Urothelium cell line (cell line): ENCODE data around the gene VIM.
A peak's percentile ranks its signal among the peaks of the same experiment; 100 is the strongest.

Source experiments
- DNase-seq: peaks from one replicate; pipeline ENCODE4 v3.0.0; 2011; ENCODE audit warnings: low spot score, mixed read lengths
- FAIRE-seq: peaks from 2 replicates; lab custom pipeline; 2011; peaks lifted over from hg19 to GRCh38; lab: Jason Lieb, UNC

The VIM gene

DNA sequence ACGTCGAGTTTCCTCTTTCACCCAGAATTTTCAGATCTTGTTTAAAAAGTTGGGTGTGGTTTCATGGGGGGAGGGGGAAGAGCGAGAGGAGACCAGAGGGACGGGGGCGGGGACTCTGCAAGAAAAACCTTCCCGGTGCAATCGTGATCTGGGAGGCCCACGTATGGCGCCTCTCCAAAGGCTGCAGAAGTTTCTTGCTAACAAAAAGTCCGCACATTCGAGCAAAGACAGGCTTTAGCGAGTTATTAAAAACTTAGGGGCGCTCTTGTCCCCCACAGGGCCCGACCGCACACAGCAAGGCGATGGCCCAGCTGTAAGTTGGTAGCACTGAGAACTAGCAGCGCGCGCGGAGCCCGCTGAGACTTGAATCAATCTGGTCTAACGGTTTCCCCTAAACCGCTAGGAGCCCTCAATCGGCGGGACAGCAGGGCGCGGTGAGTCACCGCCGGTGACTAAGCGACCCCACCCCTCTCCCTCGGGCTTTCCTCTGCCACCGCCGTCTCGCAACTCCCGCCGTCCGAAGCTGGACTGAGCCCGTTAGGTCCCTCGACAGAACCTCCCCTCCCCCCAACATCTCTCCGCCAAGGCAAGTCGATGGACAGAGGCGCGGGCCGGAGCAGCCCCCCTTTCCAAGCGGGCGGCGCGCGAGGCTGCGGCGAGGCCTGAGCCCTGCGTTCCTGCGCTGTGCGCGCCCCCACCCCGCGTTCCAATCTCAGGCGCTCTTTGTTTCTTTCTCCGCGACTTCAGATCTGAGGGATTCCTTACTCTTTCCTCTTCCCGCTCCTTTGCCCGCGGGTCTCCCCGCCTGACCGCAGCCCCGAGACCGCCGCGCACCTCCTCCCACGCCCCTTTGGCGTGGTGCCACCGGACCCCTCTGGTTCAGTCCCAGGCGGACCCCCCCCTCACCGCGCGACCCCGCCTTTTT, at the start of gene VIM:
Gene VIM, plus strand, starts transcription at position 151 of the 925 bp plus-strand sequence. CDS start 1,182 bp downstream, outside the sequence.
- DNase-seq: peak; percentile 93
- FAIRE-seq: peak; percentile 62

DNA sequence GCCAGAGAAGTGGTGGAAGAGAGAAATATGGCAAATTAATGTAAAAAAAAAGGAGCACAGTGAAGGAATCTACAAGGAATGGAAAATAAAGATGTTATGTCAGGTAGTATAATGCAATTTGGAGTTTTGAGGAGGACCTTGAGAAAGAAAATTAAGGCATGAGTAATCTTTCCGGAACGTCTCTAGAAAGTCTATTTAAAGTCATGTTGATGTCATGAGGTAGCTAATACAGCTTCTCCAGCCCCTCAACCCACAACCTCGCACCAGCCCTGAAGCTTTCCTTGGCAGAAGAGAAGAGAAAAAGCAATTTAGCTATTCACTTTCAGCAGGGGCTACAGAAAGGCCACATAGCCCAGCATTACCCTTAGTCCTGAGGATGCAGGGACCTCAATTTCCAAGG, 49.0 kb upstream of the VIM start:
- FAIRE-seq: no peak

DNA sequence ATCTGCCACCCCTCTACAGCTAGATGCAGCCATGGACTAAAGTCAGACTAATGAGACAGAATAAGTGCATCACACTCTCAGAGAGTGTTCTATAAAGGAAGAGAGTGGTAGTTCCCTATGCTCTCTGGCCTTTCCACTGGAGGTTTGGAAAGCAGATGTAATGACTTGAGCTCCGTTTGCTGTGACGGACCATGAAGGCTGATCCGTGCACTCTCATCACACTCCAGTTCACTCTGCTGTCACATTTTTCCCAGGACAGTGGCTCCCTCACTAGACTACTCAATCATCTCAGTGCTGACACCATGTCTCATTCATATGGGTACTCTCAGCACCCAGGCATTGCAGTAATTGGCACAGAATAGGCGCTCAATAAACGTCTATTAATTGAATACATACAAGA, 46.9 kb upstream of the VIM start:
- no peak for FAIRE-seq
- DNase-seq: no peak

More for the DNA sequence above, 49.0 kb upstream of the VIM start:
- DNase-seq: no peak

DNA sequence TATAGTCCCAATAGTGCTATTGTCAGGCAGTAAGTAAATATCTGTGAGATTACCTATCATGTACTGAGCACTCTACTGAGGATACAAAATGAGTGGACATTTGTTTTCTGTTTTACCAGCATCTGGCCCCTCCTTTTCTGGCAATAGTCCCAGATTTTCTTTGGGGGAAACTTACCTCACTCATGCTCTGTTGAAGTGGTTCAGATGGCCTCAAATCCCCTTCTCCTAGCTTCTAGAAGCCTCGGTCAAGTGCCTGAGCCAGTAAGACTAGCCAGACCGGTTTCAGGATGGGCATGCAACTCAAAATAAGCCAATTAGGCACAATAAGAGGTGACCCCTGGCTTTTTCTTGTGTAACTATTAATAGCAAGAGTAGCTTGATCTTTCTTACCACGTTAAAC, 46.3 kb upstream of the VIM start:
- no peak for FAIRE-seq
- DNase-seq: no peak

DNA sequence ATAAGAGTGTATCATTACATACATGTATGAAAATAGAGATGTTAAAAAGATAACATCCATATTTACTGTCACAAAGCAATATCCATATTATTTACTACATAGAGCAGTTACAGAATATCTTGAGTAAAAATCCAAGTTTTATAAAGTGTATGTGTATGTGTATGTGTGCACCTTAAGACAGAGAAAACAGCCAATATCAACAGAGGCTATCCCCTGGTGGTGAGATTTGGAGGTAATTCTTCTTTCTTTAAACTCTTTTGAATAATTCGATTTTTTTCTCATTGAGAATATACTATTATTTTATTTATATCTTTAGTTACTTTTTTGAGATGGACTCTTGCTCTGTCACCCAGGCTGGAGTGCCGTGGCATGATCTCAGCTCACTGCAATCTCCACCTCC, 44.9 kb upstream of the VIM start:
- FAIRE-seq: no peak

DNA sequence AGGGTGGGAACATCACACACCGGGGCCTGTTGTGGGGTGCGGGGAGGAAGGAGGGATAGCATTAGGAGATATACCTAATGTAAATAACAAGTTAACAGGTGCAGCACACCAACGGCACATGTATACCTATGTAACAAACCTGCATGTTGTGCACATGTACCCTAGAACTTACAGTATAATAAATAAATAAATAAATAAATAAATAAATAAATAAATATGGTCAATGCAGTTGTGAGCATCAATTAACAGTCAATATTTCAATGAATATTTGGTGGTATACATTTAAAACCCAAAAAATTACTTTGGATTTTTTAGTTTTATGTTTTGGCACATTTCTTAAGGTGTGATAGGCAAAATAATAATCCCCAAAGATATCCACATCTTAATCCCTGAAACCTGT, 42.2 kb upstream of the VIM start:
- FAIRE-seq (no peak), DNase-seq (no peak)

More for the DNA sequence above, 44.9 kb upstream of the VIM start:
- no peak for DNase-seq

DNA sequence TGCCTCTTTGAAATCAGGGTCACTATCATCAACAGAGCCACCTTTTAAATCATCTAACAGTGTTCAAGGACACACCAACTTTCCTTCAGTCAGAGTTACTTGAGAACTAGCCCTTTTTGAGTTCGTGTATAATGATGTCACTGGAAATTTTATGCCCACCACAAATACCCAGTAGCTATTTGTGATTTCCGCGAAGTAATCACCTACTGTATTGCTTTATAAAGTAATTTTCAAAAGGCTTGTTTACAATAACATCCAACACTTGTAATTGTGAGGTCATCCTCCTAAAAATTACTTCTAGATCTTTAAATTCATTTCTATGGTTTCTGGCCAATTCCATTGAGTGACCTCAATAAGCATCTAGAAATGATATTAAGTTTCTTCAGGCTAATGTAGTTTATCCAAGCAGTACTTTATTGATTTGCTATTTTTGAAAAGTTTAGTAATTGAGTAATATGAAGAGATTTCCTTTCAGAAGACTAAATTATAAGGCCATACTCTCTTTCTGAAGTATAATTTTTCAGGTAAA, 39.3 kb upstream of the VIM start:
- DNase-seq (no peak), FAIRE-seq (no peak)

DNA sequence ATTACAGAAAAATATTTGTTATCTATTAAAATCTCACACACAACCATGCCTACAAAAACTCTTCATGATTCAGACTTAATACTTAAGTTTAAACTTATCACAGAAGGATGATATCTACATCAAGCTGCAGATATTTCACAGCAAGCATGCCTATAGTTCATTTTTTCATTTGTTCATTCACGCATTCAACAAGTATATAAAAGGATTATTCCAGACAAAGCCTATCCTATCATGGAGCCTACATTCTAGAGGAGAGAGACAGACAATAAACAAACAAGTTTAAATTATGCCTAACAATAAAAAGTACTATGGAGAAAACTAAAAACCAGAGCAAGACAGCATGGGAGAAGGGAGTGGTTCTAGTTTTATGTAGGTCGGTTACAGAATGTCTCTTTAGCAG, 37.4 kb upstream of the VIM start:
- FAIRE-seq: no peak
- no peak for DNase-seq

DNA sequence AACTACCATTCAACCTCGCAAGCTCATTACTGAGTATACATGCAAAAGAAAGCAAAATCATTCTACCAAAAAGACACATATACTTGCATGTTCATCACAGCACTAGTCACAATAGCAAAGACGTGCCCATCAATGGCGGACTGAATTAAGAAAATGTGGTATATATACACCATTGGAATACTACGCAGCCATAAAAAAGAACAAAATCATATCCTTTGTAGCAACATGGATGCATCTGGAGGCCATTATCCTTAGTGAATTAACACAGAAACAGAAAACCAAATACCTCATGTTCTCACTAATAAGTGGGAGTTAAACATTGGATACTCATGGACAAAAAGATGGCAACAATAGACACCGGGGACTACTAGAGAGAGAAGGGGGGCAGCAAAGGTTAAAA, 33.0 kb upstream of the VIM start:
- FAIRE-seq: no peak
- DNase-seq: no peak

DNA sequence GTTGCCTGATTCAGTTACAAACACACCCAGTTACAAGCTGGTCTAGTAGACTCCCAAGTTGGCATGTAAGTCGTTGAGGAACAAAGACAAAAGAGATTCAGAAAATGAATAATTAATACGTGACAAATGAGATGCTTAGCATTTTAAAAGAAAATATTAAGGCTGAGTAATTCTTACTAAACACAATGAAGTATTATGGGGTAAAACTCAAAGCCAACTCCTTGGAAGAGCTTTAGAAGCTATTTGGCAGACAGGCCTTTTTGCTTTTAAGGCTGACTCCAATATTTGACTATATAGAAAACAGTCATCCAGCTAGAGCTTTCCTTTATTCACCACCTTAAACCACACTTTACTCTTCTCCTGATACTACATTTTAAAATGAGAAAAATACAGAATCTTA, 32.0 kb upstream of the VIM start:
- DNase-seq (no peak), FAIRE-seq (no peak)

DNA sequence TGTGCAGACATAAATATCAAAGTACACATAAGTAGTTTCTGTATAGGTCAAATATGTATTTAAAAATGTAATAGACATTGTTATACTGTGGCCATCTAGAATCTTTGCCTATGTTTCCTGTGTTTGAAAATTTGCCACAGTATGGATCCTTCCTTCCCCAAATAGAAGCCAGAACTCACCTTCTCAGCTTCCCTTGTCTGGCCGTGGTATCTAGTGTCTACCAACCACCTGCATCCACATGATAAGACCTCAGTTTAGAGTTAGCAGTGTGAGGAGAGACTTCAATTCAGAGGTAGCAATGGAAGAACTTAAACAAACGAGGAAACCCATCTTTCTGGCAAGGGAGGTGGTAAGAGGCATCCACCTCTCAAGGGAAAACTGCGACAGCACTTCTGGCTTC, 31.5 kb upstream of the VIM start:
- DNase-seq (no peak), FAIRE-seq (no peak)

DNA sequence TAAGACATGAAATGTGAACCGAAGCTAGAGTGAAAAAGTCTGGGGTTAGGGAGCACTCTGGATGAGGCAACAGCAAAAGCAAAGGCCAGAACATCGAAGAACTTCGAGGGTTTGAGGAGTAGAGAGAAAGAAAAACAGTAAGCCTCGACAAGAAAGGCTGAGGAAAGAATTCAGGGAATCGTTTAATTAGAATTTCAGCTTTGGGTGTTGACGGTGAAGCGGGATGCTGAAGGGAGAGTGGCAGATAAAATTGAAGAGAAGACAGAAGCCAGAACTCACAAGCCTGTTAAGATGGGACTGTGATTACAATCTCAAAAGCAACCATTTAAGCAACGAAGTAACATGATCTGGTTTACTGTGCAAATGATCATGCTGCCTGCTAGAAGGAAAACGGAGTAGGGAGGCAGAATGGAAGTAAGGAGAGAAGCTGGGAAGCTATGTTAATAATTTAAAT, 28.7 kb upstream of the VIM start:
- DNase-seq (no peak), FAIRE-seq (no peak)

DNA sequence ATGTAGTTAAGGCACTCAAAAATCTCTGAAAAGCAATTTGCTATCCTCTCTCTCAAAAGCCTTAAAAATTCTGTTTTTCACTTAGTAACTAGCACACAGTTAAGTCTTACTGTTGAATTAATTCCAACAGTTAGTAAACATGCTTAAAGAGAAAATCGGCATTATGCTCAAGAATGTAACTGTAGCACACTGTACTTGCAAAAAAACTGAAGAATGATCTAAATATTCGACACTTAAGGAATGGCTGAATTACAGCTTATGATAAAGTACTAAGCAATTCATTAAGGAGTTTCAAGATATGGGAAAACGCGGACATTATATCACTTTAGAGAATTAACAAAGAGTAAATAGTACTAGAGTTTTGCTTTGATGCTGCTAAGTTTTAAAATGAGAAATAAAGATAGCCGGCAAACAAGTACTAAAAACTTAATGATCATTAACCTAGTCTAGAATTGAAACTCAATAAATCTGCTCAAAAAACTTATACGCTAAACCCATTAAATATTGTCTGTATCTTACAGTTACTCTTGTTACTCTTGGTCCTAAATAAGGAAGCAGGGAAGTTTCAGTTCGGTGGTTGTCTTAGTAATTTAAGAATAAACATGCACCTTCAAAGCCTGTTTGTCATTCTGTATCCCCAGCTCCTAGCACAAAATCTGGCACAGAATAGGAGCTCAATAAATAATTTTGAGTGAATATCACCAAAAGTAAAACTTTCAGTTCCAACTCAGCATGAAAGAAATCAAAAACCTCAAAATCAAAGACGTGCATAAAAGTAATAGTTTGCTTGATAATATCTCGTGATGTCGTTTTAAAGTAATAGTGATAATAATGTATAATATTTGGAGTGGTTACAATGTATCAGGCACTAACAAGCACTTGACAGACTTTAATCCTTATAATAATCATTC, 27.8 kb upstream of the VIM start:
- DNase-seq: no peak
- no peak for FAIRE-seq

DNA sequence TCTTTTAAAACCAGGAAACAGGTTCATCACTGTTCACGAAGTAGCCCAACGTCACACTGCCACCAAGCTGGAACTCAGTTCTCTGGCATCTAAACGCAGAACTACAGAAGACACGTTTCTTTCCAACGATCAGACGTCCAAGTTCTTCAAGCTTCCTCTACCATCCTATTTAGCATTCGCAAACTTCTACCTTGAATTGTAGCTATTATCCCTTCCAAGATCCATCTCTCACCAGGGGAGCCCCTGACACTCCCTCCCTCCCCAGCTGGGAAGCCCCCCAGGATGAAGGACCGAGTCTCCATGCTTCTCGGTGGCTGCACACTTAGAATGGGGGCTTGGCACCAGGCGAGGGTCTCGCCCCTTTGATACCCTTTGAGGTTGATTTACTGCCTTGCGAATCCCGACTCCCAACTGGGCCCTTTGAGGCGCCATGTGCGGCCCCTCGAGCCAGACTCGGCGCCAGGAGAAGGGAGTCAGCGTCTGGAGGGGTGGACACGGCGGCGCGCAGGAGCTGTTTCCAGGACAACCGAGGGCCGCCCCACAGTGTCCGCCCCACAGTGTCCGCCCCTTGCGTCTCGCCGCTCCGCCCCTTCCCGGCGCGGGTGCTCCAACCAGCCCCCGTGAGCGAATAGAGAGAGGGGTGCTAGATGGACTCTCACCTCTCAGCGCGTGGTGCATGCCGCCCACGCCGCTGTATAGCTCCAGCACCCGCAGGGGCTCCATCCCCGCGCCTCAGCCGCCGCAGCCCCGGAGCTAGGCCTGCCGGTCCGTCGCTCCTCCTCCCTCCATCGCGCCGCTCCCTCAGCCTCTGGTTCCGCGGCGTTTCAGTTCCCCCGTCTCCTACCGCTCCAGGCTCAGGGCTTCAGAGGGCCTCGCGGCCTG, 26.9 kb upstream of the VIM start, which contains the start of gene TRDMT1:
Gene TRDMT1, minus strand, starts transcription at position 761 of the 882 bp plus-strand sequence. Its CDS starts 38 bp downstream, at position 723.
- DNase-seq: peak; percentile 90
- peak; percentile 20 for FAIRE-seq

DNA sequence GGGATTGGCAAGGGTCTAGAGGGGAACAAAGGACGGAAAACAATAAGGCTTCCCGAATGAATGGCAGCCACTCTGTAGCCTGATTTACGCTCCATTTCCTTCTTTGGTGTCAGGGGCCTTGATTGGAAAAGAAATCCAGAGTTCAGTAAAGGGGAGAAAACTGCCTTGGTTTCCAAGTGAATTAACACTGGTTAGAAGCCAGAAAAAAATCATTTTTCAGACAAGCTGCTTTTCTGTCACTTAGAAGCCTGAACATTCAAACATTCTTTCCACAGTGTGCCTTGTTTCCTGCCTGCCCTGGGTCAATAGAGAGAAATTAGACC, 26.3 kb upstream of the VIM start:
- FAIRE-seq: no peak
- DNase-seq: no peak

DNA sequence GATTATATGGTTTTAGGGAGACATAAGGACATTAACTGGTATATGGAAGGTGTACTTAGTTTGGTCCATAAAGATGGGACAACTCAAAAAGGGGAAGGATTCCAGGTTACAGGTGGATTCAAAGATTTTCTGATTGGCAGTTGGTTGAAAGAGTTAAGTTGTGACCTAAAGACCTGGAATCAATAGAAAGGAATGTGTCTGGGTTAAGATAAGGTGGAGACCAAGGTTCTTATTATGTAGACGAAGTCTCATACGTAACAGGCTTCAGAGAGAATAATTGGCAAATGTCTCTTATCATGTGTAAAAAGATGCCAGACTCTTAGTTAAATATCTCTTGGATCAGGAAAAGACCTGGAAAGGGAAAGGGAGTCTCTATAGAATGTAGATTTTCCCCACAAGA, 25.5 kb upstream of the VIM start:
- FAIRE-seq (no peak), DNase-seq (no peak)

DNA sequence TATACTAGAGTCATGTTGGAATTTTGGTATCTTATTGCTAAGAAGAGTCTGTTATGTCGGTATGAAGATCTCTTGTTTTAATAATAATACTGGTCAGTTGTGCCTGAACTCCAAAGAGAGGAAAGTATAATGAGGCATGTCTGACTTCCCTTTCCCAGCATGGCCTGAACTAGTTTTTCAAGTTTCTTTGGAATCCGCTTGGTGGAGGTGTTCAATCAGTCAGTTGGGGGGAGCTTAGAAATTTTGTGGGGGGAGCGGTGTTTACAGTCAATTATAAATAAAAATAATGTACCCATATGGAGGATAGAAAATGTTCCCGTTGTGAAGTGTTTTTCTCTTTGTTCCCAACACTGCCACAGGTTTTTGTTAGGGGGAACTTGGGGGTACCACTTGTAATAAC, 25.0 kb upstream of the VIM start:
- FAIRE-seq (no peak), DNase-seq (no peak)

DNA sequence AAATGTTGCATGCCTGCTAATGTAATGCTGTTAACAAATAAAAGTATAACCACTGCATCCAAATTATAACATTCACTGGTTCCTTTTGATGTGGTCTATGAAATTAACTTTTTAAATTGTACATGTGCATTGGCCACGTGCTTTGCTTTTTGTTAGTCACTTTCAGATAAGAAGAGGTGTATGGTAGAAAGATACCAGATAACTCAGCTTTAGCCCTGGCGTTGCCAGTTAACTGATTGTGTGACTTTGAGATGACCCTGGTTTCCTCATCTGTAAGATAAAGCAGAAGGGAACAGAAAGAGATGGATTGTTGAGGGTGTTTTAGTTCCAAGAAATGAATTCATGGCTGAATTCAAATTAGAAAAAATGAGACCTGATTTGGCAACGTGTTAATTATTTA, 24.6 kb upstream of the VIM start:
- DNase-seq: no peak
- no peak for FAIRE-seq

DNA sequence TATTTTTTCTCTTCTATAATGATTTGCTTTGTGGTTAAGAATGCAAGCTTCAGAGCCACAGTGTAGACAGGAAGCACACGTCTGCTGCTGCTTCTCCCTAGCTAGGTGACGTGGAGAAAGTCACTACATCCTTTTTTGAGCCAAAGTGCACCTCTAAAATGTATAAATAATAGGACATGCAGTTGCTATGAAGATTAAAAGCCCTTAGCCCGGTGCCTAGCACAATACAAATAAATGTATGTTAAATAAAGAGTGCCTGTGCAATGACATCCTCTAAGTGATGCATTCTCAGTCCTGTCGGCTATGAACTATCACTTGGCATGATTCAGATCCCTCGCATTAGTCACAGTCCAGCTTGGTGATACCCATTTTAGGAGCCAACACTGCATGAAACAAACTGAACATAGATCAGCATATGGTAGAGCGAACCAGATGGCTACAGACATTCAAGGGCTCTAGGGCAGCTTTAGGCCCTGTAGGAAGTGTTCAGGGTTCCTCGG, 21.8 kb upstream of the VIM start:
- no peak for DNase-seq
- FAIRE-seq: peak; percentile 74

DNA sequence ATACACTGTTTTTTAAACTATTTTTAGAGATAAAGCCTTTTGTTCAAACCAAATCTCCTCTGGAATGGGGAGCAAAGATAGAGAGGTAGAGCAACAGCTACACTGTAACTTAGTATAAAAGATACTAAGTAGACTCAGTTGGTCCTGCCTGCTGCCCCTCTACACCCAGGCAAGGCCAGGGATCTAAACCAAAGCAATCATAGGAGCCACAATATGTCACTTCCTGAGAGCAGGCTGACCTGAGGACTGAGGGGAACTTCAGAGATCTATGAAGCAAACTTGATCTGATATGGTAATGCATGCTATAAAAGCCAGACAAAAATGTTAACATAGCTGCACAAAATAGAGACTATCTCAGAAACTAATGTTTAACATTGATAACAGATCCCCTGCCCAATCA, 19.6 kb upstream of the VIM start:
- DNase-seq: no peak
- no peak for FAIRE-seq
